GM23248 (cell line): ENCODE results near the gene CPHXL2.

Source experiments
- EZH2 ChIP-seq: fragments of 200-600 bp; sonication (generic); IDR thresholded peaks from 2 replicates; pipeline ENCODE4 v1.6.1; 2018; ENCODE audit warnings: antibody characterized with exemption, mild to moderate bottlenecking; ENCODE audit not compliant: insufficient read depth, poor library complexity, severe bottlenecking
- EZH2phosphoT487 ChIP-seq: fragments of 200-600 bp; sonication (generic); IDR thresholded peaks from 2 replicates; pipeline ENCODE4 v1.6.1; 2018; ENCODE audit warnings: antibody characterized with exemption, moderate library complexity, mild to moderate bottlenecking, low read depth; ENCODE audit not compliant: insufficient read depth

- TF ChIP-seq EZH2 (no peak), EZH2phosphoT487 (no peak)
Observed at GRCh38 chr16:75640598-75640997, 36.2 kb downstream of the CPHXL2 start.
